ENCODE results near the gene RNASE4. TPM values are rescaled to one million over a fixed set of nuclear protein-coding genes. Genes with fewer than 3 reads are reported as not detected.

The RNASE4 gene
- total RNA-seq, 1 experiment from 2014 or later = not detected

- no peaks in the 10 kb centered on the region for H3K9me3 ChIP-seq (ENCODE audit: control insufficient read depth, low read depth, low read length)
- no peak overlapping the region for H2AK5ac ChIP-seq (ENCODE audit: insufficient read length, low read length)
- H3K23me2 ChIP-seq (ENCODE audit: insufficient read length, low read depth, low read length, poor library complexity, severe bottlenecking) = no peaks in the 10 kb centered on the region
- no peak overlapping the region for H3K4ac ChIP-seq (ENCODE audit: low read depth, low read length)
- H2BK20ac ChIP-seq (ENCODE audit: low read depth, low read length, poor library complexity, severe bottlenecking) = no peak overlapping the region
- no peak overlapping the region for H2AFZ ChIP-seq (ENCODE audit: low read length)
- no peak for DNase-seq
- Mint-ChIP-seq H3K36me3 (ENCODE audit: insufficient read depth in 1 of 3, low read depth in 3 of 3) (no peaks in the 10 kb centered on the region), H3K27me3 (ENCODE audit: low read depth) (no peaks in the 10 kb centered on the region; the same call in 1 of the 2 replicates), H3K27ac (no peak overlapping the region), H3K4me1 (peaks cover 2 to 5% of the 10 kb centered on the region in 2 experiments; a peak in 1 of 4 replicates), H3K9me3 (no peaks in the 10 kb centered on the region), H3K4me3 (no peak overlapping the region)
- WGBS (ENCODE audit: extremely low coverage, insufficient read length, low lambda C conversion rate) = no CpG with 5 or more reads among the region's 4 CpGs
- no peaks in the 10 kb centered on the region for H3K4me1 ChIP-seq (ENCODE audit: insufficient read depth, low read length)
- no peak overlapping the region for H2BK12ac ChIP-seq (ENCODE audit: insufficient read length, low read depth, low read length)
- H2BK120ac ChIP-seq (ENCODE audit: low read depth, low read length, poor library complexity, severe bottlenecking) = no peak overlapping the region
- H2BK5ac ChIP-seq (ENCODE audit: insufficient read length, low read length) = no peak overlapping the region
- H3K79me2 ChIP-seq (ENCODE audit: insufficient read depth, low read length) = no peaks in the 10 kb centered on the region
- no peak overlapping the region for H3K9ac ChIP-seq (ENCODE audit: extremely low read depth, insufficient read length, low read length)
- no peak for TF ChIP-seq CTCF (conservative IDR thresholded peaks at IDR 0.05)
- H3K79me1 ChIP-seq (ENCODE audit: insufficient read depth, low read depth, low read length, poor library complexity, severe bottlenecking) = no peaks in the 10 kb centered on the region
- no peak overlapping the region for H3K27ac ChIP-seq (ENCODE audit: insufficient read length, low read depth, low read length)
- no peaks in the 10 kb centered on the region for H3K27me3 ChIP-seq (ENCODE audit: insufficient read depth, low read length)
- H4K5ac ChIP-seq (ENCODE audit: insufficient read length, low read depth, low read length) = no peak overlapping the region
- H4K8ac ChIP-seq (replicated peaks; ENCODE audit: insufficient read length, low read depth, low read length) = no peak overlapping the region
- H3T11ph ChIP-seq (ENCODE audit: low read length) = no peak overlapping the region
- H4K20me1 ChIP-seq (ENCODE audit: control insufficient read depth, insufficient read depth, insufficient read length) = no peaks in the 10 kb centered on the region
- no peak overlapping the region for H3K14ac ChIP-seq (ENCODE audit: insufficient read depth, low read length)
- H3K4me2 ChIP-seq (ENCODE audit: insufficient read depth, insufficient read length, low read length) = no peak overlapping the region
- no peak overlapping the region for H2BK15ac ChIP-seq (ENCODE audit: low read depth, low read length)
- no peak overlapping the region for H3K56ac ChIP-seq (ENCODE audit: insufficient read length, low read depth, low read length)
- no peak overlapping the region for H3K23ac ChIP-seq (ENCODE audit: insufficient read length, low read depth, low read length)
- no peak overlapping the region for H4K91ac ChIP-seq (ENCODE audit: insufficient read length, low read depth, low read length)
- no peak overlapping the region for H3K18ac ChIP-seq (ENCODE audit: insufficient read length, low read depth, low read length)
These were observed 57.8 kb downstream of the RNASE4 start for GRCh38 chr14:20742132-20742531.
